Measurements from ENCODE around the gene KIF26A. TPM values are rescaled to one million over a fixed set of nuclear protein-coding genes. Genes with fewer than 3 reads are reported as not detected.
A peak's percentile ranks its signal among the peaks of the same experiment; 100 is the strongest.

Gene KIF26A
- total RNA-seq, 2 donors from 2014 or later: 1.6 to 13.9 TPM

DNA sequence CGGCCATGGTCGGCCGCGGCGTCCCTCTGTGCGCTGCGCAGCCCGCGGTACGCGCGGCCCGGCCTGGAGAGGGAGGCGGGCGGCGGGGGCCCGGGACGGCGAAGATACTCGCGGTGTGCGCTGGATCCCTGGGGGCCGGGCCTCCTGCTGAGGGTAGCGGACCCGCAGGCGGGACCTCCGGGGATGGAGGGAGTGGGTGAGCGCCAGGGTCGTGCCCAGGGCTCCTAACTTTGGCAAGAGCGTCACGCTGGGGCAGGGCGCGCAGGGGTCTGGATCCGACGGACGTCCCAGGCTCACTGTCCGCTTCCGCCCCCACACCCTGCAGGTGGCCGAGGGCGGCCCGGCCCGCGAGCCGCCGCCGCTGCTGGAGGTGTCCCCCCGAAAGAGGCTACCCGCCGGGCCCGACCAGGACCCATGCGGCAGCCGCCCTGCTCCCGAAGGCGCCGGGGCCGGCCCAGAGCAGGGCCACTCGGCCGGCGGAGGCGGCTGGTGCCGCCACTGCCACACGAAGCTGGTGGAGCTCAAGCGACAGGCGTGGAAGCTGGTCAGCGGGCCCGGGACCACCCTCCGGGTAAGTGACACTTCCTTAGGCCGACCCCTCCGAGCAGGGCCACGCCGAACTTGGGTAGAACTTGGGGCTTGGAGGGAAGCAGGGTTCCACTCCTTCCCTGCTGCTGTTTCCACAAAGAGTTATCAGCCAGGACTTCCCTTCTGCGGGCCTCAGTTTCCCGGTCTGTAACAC is 502 bp downstream of the KIF26A start:
- Histone ChIP-seq H3K27me3 (replicated peaks; ENCODE audit: insufficient read depth) (peaks cover 27% of the 10 kb centered on the region), H3K27ac (no peak overlapping the region), H3K4me3 (peak overlapping the region; percentile 30 to 39), H3K4me1 (replicated peaks) (peaks cover 4% of the 10 kb centered on the region), H3K36me3 (no peaks in the 10 kb centered on the region), H3K9me3 (no peaks in the 10 kb centered on the region)
- WGBS: 7% methylated on average over 21 of the region's 73 CpGs
- TF ChIP-seq POLR2A (IDR thresholded peaks at IDR 0.05) (no peak), CTCF (IDR thresholded peaks at IDR 0.05) (no peak), POLR2AphosphoS5 (IDR thresholded peaks at IDR 0.05) (no peak)
- intact Hi-C loops (cut with DNase I): loop anchor here (2.0 to 10.0 kb wide), 3 partner anchors 236 to 498 kb away; no protein-coding TSS in a partner anchor
- no peak for DNase-seq (ENCODE audit: low spot score)

- Histone ChIP-seq H3K4me1 (replicated peaks) (peaks cover 4% of the 10 kb centered on the region), H3K27me3 (replicated peaks; ENCODE audit: insufficient read depth) (peaks cover 27% of the 10 kb centered on the region), H3K4me3 (no peak overlapping the region), H3K36me3 (no peaks in the 10 kb centered on the region), H3K27ac (no peak overlapping the region), H3K9me3 (no peaks in the 10 kb centered on the region)
- no peak for DNase-seq (ENCODE audit: low spot score)
- intact Hi-C loops (cut with DNase I): loop anchor here (2.0 to 10.0 kb wide), 3 partner anchors 235 to 498 kb away; no protein-coding TSS in a partner anchor
- 46% methylated on average over 13 of the region's 14 CpGs for WGBS
- TF ChIP-seq POLR2AphosphoS5 (IDR thresholded peaks at IDR 0.05) (no peak), POLR2A (IDR thresholded peaks at IDR 0.05) (no peak), CTCF (IDR thresholded peaks at IDR 0.05) (no peak)
Measured at GRCh38 chr14:104139460-104140212, 1.2 kb downstream of the KIF26A start.

GRCh38 chr14:104140213-104140462 is 1.8 kb downstream of the KIF26A start:
- TF ChIP-seq POLR2A (IDR thresholded peaks at IDR 0.05) (no peak), POLR2AphosphoS5 (IDR thresholded peaks at IDR 0.05) (no peak), CTCF (IDR thresholded peaks at IDR 0.05) (no peak)
- DNase-seq (ENCODE audit: low spot score): no peak

DNA sequence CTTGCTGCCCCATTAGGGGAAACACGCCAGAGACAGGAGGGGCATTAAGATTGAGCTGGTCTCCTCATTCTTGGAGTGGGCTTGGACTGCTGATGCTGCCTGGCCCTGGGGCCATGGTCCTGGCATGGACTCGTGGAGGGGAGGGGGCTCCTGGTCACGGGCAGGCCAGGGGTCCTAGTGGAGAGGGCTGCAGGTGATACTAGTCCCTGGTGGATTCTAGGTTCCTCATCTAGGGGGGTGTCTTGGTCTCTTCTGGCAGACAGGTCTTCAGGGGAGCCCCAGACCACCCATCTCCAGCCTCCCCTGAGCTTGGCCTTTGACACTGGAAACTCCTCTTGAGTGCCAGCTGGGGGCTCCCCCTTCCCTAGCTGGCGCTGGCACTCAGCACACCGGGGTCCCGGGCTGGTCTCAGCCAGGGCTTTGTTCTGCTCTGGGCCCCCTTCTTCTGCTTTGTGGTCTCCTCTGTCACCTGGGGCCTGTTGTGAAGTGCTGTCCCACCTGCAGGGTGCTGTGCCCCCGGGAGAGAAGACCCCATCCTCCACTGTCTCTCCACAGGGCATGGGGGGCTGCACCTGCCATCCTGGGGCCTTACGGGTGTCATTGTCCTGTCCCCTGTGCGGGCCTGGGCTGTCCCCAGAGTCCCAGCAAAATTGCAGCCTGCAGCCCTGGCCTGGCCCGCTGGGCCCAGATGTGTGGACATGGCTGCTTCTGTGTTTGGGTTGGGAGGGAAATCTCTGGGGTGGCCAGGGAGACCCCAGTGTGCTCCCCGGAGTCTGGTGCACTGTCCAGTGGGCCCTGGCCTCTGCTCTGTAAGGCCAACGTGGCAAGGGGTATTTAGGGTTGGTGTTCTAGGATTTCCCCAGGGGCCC is 2.3 kb downstream of the KIF26A start:
- intact Hi-C loops (cut with DNase I): no loop called here
- Histone ChIP-seq H3K4me1 (replicated peaks) (peaks cover 4% of the 10 kb centered on the region), H3K9me3 (no peaks in the 10 kb centered on the region), H3K27ac (no peak overlapping the region), H3K36me3 (no peaks in the 10 kb centered on the region), H3K27me3 (replicated peaks; ENCODE audit: insufficient read depth) (peaks cover 17% of the 10 kb centered on the region), H3K4me3 (no peak overlapping the region)
- TF ChIP-seq POLR2A (IDR thresholded peaks at IDR 0.05) (no peak), POLR2AphosphoS5 (IDR thresholded peaks at IDR 0.05) (no peak), CTCF (IDR thresholded peaks at IDR 0.05) (no peak)
- 90% methylated on average over 12 of the region's 12 CpGs for WGBS
- DNase-seq (ENCODE audit: low spot score): no peak

More at GRCh38 chr14:104140213-104140462, 1.8 kb downstream of the KIF26A start:
- H3K4me3 ChIP-seq: no peak overlapping the region
- H3K36me3 ChIP-seq: no peaks in the 10 kb centered on the region
- peaks cover 23% of the 10 kb centered on the region for H3K27me3 ChIP-seq (replicated peaks; ENCODE audit: insufficient read depth)
- H3K4me1 ChIP-seq (replicated peaks): peaks cover 4% of the 10 kb centered on the region
- WGBS: 100% methylated on average over 2 of the region's 6 CpGs
- intact Hi-C loops (cut with DNase I): no loop called here
- no peak overlapping the region for H3K27ac ChIP-seq
- H3K9me3 ChIP-seq: no peaks in the 10 kb centered on the region

All from prostate gland (tissue), 2 donors.